Tibial nerve (tissue), 4 donors: ENCODE data around the gene LYPD8. TPM values are rescaled to one million over a fixed set of nuclear protein-coding genes. Genes with fewer than 3 reads are reported as not detected.

Experiments used
- DNase-seq, 2 donors: peaks; one replicate each; pipeline ENCODE4 v3.0.0-alpha.2; 2019; ENCODE audit warnings: low spot score in 2 of 2
- H3K27ac ChIP-seq, 4 donors: fragments of 200-600 bp; sonication (generic) in 3 of 4; one replicate each; pipeline ENCODE4 v1.5.1; 2017 to 2019; ENCODE audit warnings: mild to moderate bottlenecking in 1 of 4
- H3K27me3 ChIP-seq, 2 donors: fragments of 200-600 bp; sonication (generic) in 1 of 2; one replicate each; pipeline versions ENCODE4 v1.5.1 to v1.6.0; 2017 to 2019
- H3K36me3 ChIP-seq, 3 donors: fragments of 200-600 bp; sonication (generic); one replicate each; pipeline ENCODE4 v1.5.1; 2018 to 2019
- H3K4me1 ChIP-seq, 4 donors: fragments of 200-600 bp; sonication (generic) in 3 of 4; one replicate each; pipeline ENCODE4 v1.5.1; 2017 to 2019
- H3K4me3 ChIP-seq, 4 donors: fragments of 200-600 bp; sonication (generic) in 3 of 4; one replicate each; pipeline ENCODE4 v1.5.1; 2017 to 2019; ENCODE audit warnings: mild to moderate bottlenecking in 1 of 4, moderate library complexity in 1 of 4
- H3K9me3 ChIP-seq, 4 donors: fragments of 200-600 bp; sonication (generic) in 3 of 4; one replicate each; pipeline ENCODE4 v1.5.1; 2017 to 2019
- EP300 ChIP-seq, 2 donors: sonication (generic); formaldehyde crosslinking; IDR thresholded peaks; one replicate each; pipeline ENCODE4 v1.6.1; 2017; ENCODE audit warnings: antibody characterized with exemption in 2 of 2, mild to moderate bottlenecking in 1 of 2
- POLR2A ChIP-seq, 2 donors: fragments of 450-650 bp; IDR thresholded peaks; one replicate each; pipeline ENCODE4 v1.6.1; 2017; ENCODE audit warnings: antibody characterized with exemption in 2 of 2, mild to moderate bottlenecking in 2 of 2, moderate library complexity in 2 of 2
- WGBS, 2 donors: methylation state at CpG; one replicate each; pipeline ENCODE4 v1.1.5; 2018; 5-methylcytosine and 5-hydroxymethylcytosine counted together
- small RNA-seq: library from RNA; depleted of rRNA; stranded (forward); fragments of <200 nt; gene quantifications from one replicate; pipeline ENCODE3, GENCODE V24; 2016
- total RNA-seq, 4 donors: library from RNA; depleted of rRNA; stranded (reverse); fragments of >200 nt; gene quantifications; one replicate each; pipeline ENCODE4 v1.1.0, GENCODE V29; 2016
- TF ChIP-seq, protein P1 (sequence below), 5 experiments: fragments of 200-600 bp in 3 of 5; fragments of 450-650 bp in 2 of 5; sonication (generic) in 3 of 5; IDR thresholded peaks; one replicate each; pipeline ENCODE4 v1.5.1; 2016 to 2019; ENCODE audit warnings: antibody characterized with exemption in 5 of 5, mild to moderate bottlenecking in 3 of 5, moderate library complexity in 2 of 5

LYPD8 gene
- total RNA-seq, 4 donors from 2014 or later, result not detected

DNA sequence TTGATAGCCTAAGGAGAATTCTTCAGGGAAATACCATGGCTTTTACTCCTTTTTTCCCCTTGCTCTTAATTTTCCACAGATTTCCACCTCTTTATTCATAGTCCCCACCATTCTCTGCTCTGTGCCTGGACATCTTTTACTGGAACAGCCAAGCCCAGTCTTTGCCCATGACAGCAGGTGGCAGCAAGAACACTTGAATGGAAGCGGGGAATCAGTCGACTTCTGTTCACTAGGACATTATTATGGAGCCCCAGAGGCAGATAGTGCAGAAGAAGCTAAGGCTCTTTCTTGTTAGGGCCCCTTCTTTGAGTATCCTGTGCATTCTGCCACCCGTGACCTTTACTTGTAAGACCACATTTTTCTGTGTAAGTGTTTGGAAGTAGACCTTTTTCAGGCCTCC is 59.3 kb downstream of the LYPD8 start:
- DNase-seq, result no peak
- WGBS, 2 donors, result 70 to 78% methylated on average over 3 of the region's 3 CpGs

DNA sequence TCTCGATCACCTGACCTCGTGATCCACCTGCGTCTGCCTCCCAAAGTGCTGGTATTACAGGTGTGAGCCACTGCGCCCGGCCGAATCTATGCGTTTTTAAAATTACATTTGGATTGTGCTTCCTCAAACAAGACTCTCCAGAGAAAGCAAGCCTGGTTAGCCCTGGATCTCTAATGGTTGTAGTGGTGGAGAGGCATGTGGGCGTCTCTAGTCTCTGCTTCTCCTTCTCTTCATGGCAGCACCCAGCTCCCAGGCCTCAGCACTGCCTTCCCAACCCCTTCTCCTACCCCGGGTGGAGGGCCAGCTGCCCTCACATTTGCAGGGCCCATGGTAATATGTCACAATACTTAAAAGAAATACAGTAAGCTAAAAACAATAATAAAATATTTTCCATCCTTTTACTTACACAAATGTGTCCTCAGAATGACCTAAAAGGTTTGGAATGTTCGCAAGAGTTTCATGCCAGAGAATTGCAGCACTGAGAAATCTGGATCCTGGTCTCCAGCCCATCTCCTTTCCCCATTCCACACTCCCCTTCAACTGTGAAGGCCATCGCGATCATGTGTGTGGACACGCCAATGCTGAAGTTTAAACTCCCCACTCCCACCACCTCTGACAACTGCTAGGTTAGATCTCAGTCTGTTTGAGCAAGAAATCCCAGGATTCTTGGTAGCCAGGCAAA is 60.0 kb downstream of the LYPD8 start:
- H3K4me3 ChIP-seq, result no peak overlapping the region
- H3K36me3 ChIP-seq, result no peaks in the 10 kb centered on the region
- H3K27ac ChIP-seq, result no peak overlapping the region
- WGBS, 2 donors, result 89 to 92% methylated on average over 13 of the region's 13 CpGs
- DNase-seq, result no peak
- H3K4me1 ChIP-seq, result no peaks in the 10 kb centered on the region
- peaks cover 0 to 7% (median 0%) of the 10 kb centered on the region in 4 donors for H3K9me3 ChIP-seq
- no peaks in the 10 kb centered on the region for H3K27me3 ChIP-seq
- no peak for TF ChIP-seq POLR2A (IDR thresholded peaks at IDR 0.05)
- TF ChIP-seq, protein P1, sequence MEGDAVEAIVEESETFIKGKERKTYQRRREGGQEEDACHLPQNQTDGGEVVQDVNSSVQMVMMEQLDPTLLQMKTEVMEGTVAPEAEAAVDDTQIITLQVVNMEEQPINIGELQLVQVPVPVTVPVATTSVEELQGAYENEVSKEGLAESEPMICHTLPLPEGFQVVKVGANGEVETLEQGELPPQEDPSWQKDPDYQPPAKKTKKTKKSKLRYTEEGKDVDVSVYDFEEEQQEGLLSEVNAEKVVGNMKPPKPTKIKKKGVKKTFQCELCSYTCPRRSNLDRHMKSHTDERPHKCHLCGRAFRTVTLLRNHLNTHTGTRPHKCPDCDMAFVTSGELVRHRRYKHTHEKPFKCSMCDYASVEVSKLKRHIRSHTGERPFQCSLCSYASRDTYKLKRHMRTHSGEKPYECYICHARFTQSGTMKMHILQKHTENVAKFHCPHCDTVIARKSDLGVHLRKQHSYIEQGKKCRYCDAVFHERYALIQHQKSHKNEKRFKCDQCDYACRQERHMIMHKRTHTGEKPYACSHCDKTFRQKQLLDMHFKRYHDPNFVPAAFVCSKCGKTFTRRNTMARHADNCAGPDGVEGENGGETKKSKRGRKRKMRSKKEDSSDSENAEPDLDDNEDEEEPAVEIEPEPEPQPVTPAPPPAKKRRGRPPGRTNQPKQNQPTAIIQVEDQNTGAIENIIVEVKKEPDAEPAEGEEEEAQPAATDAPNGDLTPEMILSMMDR (IDR thresholded peaks at IDR 0.05), result no peak
- no peak for TF ChIP-seq EP300 (IDR thresholded peaks at IDR 0.05)

More for the DNA sequence above, 59.3 kb downstream of the LYPD8 start:
- Histone ChIP-seq H3K27ac (no peak overlapping the region), H3K36me3 (no peaks in the 10 kb centered on the region), H3K4me3 (no peak overlapping the region), H3K27me3 (no peaks in the 10 kb centered on the region), H3K4me1 (no peaks in the 10 kb centered on the region), H3K9me3 (peaks cover 0 to 7% (median 0%) of the 10 kb centered on the region in 4 donors)
- TF ChIP-seq, protein P1 (IDR thresholded peaks at IDR 0.05), result no peak
- TF ChIP-seq POLR2A (IDR thresholded peaks at IDR 0.05) (no peak), EP300 (IDR thresholded peaks at IDR 0.05) (no peak)

DNA sequence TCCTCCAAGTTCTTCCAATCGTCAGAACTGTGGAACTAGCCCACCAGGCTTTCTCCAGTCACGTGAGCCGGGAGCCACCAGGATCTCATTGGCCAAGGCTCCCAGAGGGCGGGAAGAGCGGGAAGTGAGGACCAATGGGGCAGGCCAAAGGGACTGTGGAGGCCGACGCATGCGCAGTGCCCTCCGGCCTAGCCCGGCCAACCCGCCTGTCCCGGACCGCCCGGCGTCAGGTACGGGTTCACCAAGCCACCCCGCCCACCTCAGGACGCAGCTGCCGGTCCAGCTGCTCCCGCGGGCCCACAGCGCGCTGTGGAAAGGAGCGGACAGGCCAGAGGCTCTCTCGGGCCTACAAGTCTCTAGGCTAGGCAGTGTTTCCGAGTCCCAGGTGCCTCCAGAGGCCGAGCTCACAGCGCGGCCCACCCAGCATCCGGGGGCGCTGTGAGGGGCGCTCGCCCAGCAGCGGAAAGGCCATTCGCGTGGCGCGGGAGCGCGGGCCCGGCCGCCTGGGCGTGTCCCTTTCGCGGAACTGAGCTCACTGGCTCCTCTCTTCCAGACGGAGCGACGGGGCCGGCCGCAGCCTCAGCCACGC is 63.9 kb downstream of the LYPD8 start:
- DNase-seq, result no peak
- TF ChIP-seq POLR2A (IDR thresholded peaks at IDR 0.05) (no peak), EP300 (IDR thresholded peaks at IDR 0.05) (no peak)
- TF ChIP-seq, protein P1 (IDR thresholded peaks at IDR 0.05), result no peak
- no peak overlapping the region for H3K4me3 ChIP-seq
- H3K4me1 ChIP-seq, result no peaks in the 10 kb centered on the region
- no peak overlapping the region for H3K27ac ChIP-seq
- H3K9me3 ChIP-seq, result peaks cover 0 to 11% (median 0%) of the 10 kb centered on the region in 4 donors
- no peaks in the 10 kb centered on the region for H3K27me3 ChIP-seq
- WGBS, 2 donors, result 75 to 85% methylated on average over 39 to 44 of the region's 51 CpGs
- no peaks in the 10 kb centered on the region for H3K36me3 ChIP-seq

Small RNA genes lying within 50 kb of the gene (small RNA-seq; reads per million reads assigned to genes)
- not detected for gene AHCYP8

Other genes starting within 250 kb of the LYPD8 start
- not detected for gene OR2G6, start 247.7 kb downstream of the LYPD8 start, total RNA-seq
- not detected for gene OR2T29, start 193.0 kb downstream of the LYPD8 start, total RNA-seq
- gene OR2T34, start 181.0 kb downstream of the LYPD8 start, total RNA-seq, result not detected
- not detected for gene OR2T10, start 158.1 kb downstream of the LYPD8 start, total RNA-seq
- gene OR2T11, start 120.7 kb downstream of the LYPD8 start, total RNA-seq, result not detected
- gene OR2T35, start 110.5 kb downstream of the LYPD8 start, total RNA-seq, result not detected
- gene OR2T27, start 100.2 kb downstream of the LYPD8 start, total RNA-seq, result not detected
- not detected for gene OR14I1, start 53.0 kb downstream of the LYPD8 start, total RNA-seq
- 10 to 100 TPM; 16.8 to 24.6 (median 21.7) TPM for gene SH3BP5L, start 70.2 kb upstream of the LYPD8 start, total RNA-seq
- 10 to 100 TPM; 22.4 to 38.4 (median 31.8) TPM for gene ZNF672, start 82.5 kb upstream of the LYPD8 start, total RNA-seq
- gene ZNF692, start 103.3 kb upstream of the LYPD8 start, total RNA-seq, result 100 to 1,000 TPM in 1 of 4 donors, 10 to 100 TPM in 3; 40.8 to 118 (median 68.5) TPM
- 1 to 10 TPM; 3.3 to 7.3 (median 5.4) TPM for gene PGBD2, start 150.5 kb upstream of the LYPD8 start, total RNA-seq